Measurements from ENCODE around the gene ERBB2.

DNA sequence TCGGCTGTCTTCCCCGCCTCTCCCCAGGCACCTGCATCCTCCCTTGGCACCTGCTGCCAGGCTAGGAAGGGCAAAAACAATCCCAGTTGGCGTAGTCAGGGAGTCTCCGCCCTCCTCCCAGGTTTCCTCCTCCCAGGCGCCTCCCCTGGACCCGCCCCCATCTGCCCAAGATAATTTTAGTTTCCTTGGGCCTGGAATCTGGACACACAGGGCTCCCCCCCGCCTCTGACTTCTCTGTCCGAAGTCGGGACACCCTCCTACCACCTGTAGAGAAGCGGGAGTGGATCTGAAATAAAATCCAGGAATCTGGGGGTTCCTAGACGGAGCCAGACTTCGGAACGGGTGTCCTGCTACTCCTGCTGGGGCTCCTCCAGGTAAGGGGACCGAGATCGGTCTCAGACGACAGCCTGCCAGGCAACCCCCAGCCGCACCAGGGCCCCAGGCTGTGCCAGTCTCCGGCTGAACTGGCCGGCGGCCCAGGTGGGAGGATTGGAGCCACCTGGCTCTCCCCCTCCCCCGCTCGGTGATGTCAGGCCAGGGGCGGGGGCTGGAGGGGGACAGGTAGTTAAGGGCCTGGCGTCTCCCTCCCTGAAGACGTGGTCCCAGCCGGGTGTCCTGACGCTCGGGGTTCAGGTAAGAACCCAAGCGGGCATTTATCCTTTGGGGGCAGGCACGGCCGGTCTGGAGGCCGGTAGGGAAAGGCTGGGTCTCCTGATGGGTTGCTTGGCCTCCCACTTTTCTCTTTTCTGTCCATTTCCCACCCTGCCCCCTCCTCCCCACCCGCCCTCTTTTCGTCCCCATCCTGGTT is 38.1 kb downstream of the ERBB2 start, which contains the start of gene GRB7:
- TF ChIP-seq, protein P1, sequence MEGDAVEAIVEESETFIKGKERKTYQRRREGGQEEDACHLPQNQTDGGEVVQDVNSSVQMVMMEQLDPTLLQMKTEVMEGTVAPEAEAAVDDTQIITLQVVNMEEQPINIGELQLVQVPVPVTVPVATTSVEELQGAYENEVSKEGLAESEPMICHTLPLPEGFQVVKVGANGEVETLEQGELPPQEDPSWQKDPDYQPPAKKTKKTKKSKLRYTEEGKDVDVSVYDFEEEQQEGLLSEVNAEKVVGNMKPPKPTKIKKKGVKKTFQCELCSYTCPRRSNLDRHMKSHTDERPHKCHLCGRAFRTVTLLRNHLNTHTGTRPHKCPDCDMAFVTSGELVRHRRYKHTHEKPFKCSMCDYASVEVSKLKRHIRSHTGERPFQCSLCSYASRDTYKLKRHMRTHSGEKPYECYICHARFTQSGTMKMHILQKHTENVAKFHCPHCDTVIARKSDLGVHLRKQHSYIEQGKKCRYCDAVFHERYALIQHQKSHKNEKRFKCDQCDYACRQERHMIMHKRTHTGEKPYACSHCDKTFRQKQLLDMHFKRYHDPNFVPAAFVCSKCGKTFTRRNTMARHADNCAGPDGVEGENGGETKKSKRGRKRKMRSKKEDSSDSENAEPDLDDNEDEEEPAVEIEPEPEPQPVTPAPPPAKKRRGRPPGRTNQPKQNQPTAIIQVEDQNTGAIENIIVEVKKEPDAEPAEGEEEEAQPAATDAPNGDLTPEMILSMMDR (IDR thresholded peaks at IDR 0.05; ENCODE audit: low read depth, low read length): no peak
- TF ChIP-seq POLR2A (IDR thresholded peaks at IDR 0.05; ENCODE audit: extremely low read depth, insufficient read length): no peak
- TF ChIP-seq MYC (IDR thresholded peaks at IDR 0.05; ENCODE audit: low read depth, low read length): no peak
